GM19328 (cell line): ENCODE data around the gene KRTAP3-2.

Source experiments
- ATAC-seq: cut with Tn5 transposase; IDR thresholded peaks from one replicate; pipeline ENCODE4 v1.9.1; 2021; ENCODE audit warnings: mild to moderate bottlenecking, moderate library complexity; ENCODE audit not compliant: unreplicated experiment

Gene KRTAP3-2

DNA sequence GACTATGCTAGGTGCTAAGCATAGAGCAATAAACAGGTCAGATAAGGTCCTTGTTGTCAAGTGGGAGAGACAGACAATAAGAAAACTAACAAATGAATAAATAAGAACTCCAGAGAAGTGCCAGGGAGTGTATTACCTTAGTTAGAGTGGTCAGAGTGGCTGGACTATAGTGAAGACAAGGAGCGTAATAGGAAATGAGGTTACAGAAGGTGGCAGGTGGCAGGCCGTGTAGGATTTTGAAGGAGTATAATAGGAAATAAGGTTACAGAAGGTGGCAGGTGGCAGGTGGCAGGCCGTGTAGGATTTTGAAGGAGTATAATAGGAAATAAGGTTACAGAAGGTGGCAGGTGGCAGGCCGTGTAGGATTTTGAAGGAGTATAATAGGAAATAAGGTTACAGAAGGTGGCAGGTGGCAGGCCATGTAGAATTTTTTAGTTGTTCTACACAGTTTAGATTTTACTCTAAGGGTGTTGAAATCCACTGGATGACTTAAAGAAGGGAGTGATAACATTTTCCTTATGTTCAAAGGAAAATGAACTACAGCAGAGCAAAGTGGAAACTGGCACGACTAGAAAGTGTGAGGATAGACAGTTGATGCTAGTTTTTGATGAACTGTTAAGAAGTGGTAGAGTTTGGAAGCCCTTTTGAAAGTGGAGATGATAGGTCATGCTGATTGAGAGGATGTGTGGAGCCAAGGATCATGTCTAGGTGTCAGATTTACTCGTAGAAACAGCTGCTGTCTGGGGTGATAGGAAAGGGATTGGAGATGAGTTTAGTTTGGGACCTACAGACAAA lies 12.8 kb upstream of the KRTAP3-2 start:
- ATAC-seq = no peak

DNA sequence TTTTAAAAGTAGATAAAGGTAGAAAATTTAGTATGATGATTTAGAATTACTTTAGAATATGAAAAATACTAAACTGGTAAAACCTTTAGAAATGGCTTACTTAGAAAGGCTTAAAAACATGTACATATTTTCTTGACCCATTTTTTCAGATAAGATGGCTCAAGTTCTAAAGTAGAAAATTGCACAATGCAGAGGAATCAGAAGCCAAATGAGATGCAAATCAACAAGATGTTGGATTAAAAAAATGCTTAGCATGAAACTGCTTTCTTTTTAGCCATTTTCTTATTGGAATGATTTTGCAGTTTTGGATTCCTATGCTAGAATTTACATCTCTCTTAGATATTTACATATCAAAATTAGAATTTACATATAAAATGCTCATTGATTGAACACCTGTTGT lies 10.7 kb upstream of the KRTAP3-2 start:
- no peak for ATAC-seq

DNA sequence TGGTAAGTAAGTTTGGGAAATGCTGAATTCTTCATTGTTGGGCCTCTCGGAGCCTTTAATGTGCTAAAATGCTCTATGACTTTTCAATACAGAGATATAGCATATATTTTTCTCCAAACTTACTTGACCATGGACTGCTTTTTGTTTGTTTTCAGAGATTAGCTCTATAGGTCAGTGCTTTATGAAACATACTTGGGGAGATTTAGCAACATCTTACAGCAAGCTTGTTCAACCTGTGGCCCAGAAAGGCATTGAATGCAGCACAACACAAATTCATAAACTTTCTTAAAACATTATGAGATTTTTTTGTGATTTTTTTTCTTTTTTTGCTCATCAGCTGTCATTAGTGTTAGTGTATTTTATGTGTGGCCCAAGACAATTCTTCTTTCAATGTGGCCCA lies 10.2 kb upstream of the KRTAP3-2 start:
- ATAC-seq = no peak

DNA sequence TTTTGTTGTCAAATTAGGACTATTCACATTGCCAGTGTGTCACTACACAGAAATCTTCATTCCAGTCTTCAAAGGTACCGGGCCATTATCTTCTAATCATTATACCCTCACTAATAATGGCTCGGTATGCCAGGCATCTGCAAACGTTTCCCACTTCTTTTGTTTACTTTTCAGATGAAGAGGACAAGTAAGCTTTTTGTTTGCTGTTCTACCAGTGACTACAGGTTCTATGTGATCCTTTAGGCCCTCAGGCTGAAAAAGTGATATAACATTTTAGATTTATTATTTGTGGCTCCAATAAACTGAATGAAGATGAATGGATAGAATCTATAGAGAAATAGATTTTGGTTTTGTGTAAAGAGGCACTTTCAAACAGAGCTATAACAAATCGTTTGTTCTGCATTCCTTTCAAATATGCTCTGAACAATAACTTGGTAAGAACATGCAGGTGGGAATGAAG lies 9.6 kb upstream of the KRTAP3-2 start:
- ATAC-seq = no peak

DNA sequence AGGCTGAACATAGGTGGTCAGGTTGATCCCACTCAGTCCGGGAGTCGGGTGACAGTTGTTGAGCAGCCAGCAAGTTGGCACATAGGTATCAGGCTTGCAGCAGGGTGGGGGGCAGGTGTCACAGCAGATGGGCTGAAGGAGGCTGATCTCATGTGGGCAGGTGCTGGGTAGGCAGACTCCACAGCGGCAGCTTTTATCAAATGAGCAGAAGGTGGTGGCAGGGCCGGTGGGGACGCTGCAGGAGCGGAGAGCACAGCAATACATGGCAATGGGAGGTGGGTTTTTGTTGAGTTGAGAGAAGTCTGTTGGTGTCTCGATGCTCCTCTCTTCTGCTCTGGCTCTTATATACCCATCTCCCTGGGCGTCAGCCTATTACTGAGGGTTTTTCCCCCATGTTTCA lies 9.1 kb upstream of the KRTAP3-2 start, which contains the start of gene KRTAP3-1:
TSS of gene KRTAP3-1 (minus strand) at position 318 of the 400 bp plus-strand sequence. CDS start at position 264, 54 bp downstream.
- no peak for ATAC-seq

DNA sequence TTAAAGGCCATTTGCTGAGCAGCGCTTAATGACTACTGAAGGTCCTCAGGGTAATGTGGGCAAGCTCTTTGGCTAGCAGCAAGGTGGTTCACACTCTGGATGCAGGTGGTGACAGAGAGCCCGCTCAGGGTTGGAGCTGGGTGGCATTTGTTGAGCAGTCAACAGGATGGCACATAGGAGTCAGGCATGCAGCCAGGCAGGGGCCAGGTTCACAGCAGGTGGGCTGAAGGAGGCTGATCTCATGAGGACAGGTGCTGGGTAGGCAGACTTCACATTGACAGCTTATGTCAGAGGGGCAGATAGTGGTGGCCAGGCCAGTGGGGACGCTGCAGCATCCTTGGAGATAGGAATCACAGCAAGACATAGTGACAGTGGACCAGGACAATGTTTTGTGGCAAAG lies 4.7 kb upstream of the KRTAP3-2 start:
- no peak for ATAC-seq

DNA sequence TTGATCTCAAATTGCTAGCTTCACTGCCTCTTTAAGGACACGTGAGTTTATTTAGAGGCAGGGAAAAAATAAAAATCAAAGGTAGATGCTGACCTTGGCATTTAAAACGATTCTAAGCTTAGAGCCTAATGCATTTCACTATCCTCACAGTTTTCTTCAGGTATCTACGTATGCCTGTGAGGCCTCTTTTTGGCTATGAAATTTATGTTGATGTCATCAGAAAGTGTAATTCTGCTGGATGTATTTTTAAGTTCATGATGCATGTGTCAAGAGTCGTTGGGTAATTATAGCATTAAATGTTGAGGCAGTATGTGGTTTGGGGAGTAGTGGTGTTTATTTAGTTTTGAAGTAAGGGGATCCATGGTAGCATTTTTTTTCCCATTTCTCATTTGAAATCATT lies 4.2 kb upstream of the KRTAP3-2 start:
- ATAC-seq = no peak

DNA sequence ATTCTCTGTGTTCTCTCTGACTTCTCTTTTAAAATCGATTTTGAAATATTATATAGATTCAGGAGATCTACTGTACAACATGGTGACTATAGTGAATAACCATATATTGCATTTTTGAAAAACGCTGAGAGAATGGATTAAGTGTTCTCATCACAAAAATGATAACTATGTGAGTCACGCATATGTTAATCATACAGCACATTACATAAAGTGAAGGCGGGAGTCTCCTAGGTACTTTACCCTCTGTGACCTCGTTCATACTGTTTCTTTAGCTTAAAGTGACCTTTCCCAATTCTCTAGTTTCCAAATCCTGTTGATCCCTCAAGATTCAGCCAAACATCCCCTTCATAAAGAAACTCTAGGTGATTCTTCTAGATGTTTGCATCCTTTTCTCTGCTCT lies 3.1 kb upstream of the KRTAP3-2 start:
- ATAC-seq = no peak

DNA sequence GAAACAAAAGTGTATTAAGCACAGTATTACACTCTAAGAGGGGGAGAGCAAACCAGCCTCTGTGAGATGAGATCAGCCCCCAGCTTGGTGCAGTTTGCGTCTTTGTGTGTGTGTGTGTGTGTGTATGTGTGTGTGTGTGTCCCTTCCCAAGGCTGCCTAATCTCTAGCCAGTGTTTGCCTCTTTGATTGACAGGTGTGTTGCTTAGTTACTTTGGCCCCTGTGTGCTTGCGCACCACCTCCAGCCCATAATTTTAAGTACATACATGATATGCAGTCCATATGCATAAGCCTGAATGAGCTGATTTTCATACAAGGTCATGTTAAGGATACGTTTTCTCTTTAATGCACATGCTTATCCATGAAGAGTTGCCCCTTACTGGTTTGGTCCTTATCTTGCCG lies 2.1 kb upstream of the KRTAP3-2 start:
- no peak for ATAC-seq

DNA sequence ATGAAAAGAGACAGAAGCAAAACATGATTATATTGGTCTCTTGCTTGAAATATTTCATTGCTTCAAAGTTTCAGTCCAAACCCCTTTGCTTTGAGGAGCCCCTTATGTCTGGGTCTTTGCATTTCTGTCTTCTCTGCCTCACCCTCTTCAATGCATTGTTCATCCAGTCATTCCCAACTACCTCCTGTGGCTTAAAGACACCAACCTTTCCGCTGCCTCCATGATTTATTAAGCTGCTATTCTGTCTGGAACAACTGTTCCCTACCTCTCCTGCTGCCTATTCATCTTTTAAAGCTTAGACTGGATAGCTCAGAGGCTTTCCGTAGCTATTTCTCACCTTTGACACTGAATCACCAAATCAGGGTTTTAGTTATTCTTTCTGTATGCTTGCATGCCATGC lies 2.3 kb downstream of the KRTAP3-2 start:
- ATAC-seq = no peak

DNA sequence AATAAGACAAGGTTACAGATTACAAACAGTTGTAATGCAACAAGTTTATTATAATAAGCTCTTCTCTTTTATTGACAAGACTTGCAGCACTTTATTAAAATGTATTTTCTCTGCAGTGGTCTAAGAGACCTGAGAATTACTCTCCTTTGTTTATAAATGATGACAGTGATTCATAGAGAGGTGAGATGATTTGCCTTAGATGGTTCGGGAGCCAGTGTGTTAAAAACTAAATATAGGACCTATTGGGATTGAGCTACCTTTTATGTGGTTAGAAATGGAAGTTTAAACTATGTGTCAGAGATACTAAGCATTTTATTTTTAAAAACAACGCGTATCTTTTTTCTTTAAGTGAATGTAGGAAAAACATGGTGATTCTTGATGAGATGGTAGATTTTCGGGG lies 2.9 kb downstream of the KRTAP3-2 start:
- ATAC-seq = no peak

DNA sequence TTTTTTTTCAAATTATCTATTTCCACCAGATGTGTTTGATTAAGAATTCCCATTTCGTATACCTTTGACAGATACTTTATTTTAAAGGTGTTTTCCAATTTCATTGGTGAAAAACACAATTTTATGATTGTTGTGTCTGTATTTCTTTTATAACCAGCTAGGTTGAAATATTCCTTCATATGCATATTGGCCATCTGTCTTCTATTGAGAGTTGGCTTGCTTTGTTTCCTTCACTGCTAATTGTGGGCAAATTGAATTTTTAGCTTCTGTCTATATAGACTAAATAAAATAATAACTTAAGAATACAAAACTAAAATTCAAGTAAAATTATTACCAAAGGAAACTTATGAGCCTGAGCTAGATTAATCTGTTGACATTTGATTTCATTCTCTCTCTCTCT lies 4.6 kb downstream of the KRTAP3-2 start:
- ATAC-seq = no peak

DNA sequence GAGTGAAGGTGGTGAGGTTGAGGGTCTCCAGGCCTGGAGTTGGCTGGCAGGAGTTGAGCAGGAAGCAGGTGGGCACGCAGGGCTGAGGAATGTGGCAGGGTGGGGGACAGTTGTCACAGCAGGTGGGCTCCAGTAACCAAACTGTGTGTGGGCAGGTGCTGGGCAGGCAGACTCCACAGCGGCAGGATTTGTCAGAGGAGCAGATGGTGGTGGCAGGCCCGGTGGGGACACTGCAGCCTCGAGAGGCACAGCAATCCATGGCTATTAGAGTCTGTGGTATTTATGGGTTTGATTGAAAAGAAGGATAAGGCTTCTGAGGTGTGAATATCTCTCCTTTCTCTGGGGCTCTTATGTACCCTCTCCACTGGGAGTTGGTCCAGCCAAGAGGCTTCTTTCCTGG lies 5.9 kb downstream of the KRTAP3-2 start, which contains the start of gene KRTAP3-3:
TSS of gene KRTAP3-3 (minus strand) at position 326 of the 400 bp plus-strand sequence. CDS start at position 259, 67 bp downstream.
- ATAC-seq = no peak

DNA sequence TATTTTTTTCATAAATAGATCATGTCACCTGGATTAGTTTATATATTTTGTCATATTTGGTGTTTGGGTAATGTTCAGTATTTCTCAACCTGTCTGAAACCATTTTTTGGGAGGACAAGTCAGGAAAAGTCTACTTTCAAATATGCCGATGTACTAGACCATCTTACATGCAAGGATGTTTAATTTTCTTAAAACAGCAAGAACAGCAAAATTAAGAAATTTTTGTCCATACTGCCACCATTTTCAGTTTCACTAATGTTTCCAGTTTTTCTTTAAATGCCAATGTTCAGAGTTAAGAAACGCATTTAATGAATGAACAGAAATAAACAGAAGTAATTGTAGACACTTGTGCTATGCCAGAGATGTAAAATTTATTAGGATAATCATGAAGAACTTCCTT lies 6.6 kb downstream of the KRTAP3-2 start:
- ATAC-seq = no peak

DNA sequence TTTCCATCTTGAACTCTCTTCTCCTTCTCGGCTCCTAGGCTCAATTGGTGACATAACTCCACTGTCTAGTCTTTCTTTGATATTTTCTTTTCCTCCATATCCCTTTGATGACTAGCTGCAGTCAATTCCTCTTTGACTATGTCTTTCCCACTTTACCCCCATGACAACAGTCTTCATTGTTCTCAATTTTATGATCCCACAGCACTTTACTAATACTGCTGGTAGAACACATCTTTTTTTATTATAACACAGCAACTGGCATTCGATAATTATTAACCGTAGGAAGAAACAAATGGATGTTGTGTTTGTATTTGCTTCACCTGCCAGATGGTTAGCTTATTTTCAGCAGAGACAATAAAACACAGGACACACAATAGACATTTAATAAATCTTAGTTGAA lies 7.0 kb downstream of the KRTAP3-2 start:
- ATAC-seq = no peak

DNA sequence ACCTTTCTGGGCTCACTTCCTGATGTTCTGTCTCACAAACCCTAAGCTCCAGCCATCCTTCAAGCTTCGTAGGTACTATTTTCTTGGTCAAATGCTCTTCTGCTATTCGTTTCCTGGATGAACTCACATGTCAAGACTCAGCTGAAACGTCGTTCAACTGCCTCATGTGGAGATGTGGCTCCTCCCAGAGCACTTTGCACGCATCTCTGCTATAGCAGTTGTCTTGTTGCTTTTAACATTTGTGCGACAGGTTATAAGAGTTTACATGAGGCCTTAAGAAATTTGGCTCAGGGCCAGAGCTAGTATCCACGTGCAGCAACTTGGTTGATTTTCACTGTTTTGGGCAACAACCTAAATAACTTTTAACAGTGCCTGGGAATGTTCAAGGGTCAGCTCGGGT lies 12.8 kb downstream of the KRTAP3-2 start:
- ATAC-seq = no peak

DNA sequence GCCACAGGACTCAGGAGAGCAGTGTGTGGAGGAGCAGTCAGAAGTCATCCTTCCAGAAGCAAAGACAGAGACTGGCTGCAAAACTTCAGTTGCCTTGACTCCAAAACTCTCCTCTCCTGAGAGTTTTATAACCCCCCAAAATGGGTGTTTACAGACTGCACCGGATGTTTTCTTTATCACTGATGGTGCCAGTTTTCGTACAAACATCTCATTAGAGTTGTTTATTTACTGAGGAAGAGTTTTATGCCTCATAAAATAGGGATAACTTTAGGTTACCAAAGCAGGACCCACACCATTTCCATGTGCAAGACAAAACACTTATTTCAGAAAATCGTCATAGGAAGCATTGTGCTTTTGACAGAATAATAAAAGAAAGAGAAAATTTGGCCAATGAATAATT lies 15.5 kb downstream of the KRTAP3-2 start, which contains the start of gene KRT40:
TSS of gene KRT40 (minus strand) at position 101 of the 400 bp plus-strand sequence. CDS start at position 48, 53 bp downstream.
- ATAC-seq = no peak

DNA sequence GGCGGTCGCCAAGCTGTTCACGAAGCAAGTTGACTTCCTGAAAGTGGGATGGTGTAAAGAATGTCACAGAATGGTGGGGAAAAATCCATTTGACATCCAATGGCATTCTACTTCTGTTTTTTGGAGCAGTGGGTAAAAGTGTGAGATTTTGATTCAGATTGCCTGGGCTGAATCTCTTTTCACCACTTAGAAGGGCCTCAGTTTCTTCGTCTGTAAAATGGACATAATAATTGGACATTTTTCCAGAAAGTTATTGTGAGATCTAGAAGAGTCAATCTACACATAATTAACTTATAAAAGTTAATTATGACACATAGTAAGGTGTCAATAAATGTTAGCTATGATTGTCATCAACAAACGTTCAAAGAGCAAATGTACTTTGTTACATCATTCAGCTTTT lies 18.6 kb downstream of the KRTAP3-2 start:
- no peak for ATAC-seq

DNA sequence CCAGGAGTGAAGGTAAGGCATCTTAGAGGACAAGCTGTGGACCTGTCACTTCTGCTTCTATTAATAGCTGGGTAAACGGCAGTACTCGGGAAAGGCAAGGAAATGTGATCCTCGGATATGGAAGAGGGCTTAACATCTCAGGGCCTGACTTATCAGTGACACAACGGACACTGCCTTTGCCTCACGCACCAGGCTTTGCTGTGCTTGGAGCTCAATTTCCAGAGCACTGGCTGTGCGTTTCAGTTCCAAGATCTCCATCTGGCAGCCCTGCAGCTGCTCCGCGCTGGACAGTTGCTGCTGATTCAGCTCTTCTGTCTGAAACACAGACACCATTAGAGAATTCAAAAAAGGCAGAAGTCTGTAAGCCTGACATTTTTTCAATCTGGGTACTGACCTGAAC lies 19.1 kb downstream of the KRTAP3-2 start:
- ATAC-seq = no peak

DNA sequence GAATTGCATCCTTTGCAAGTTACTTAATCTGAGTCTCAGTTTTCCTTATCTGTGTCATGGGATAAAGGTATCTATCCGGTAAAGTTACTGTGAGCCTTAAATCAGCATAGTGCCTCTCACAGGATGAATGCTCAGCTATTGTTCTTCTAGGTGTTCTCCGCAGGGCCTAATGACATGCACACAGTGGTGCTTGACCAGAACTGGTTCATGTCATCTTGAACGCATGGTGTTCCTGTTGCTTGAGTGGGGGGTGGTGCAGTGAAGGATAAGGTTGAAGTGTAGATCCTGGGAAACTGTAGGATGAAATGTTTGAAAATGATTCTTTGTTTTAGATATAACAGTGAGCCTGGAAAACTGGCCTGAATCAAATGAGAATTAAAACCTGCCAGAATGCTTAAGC lies 19.6 kb downstream of the KRTAP3-2 start:
- no peak for ATAC-seq

DNA sequence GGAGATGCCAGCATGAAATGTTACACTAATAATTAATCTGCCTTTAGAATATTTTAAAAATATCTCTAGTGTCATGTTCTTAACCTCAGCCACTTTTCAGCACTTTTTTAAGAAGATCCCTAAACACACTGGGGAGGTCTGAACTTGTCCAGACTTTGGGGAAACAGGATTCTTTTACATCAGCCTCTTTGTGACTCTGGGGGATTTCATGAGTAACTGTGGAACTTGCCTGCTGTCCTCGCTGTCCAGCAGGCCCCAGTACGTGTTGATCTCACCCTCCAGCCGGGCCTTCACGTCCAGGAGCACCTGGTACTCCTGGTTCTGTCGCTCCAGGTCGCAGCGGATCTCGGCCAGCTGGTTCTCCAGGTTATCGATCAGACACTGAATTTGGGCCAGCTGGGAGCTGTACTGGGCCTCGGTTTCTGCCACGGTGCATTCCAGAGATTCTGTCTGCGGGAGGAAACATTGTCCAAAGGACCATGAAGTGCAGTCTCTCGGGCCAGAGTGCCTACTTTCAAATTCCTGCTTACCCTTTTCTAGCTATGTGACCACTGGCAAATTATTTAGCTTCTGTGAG lies 21.0 kb downstream of the KRTAP3-2 start:
- ATAC-seq = no peak

DNA sequence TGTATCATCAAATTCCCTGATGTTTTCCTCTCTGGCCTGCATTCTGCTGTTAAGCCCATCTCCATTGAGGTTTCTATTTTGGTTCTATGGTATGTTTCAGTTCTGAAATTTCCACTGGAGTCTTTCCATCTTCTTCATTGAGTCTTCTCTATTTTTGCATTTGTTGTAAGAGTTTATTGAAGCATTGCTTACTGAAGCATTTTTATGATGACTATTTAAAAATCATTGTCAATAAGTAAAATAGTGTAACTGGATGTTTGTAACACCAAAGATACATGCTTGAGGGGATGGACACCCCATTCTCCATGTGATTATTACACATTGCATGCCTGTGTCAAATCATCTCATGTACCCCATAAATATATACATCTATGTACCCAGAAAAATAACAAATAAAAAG lies 24.2 kb downstream of the KRTAP3-2 start:
- no peak for ATAC-seq
